Measurements from ENCODE around the gene ZSWIM7.

- no peak for TF ChIP-seq CTCF (IDR thresholded peaks at IDR 0.05)
- no peak for TF ChIP-seq POLR2A (IDR thresholded peaks at IDR 0.05)
These were observed 41.0 kb downstream of the ZSWIM7 start for GRCh38 chr17:15958484-15958854.

Data from sigmoid colon (tissue), 3 donors.